Measurements from ENCODE around the gene NDEL1.

The NDEL1 gene

GRCh38 chr17:8503368-8503767 is 67.7 kb downstream of the NDEL1 start:
- Mint-ChIP-seq H3K36me3 (ENCODE audit: low read depth) (peaks cover 82% of the 10 kb centered on the region), H3K9me3 (no peaks in the 10 kb centered on the region), H3K4me3 (no peak overlapping the region), H3K4me1 (no peaks in the 10 kb centered on the region), H3K27me3 (ENCODE audit: low read depth, poor library complexity) (peaks cover 2% of the 10 kb centered on the region), H3K27ac (peak overlapping the region; percentile 65)
- no peak for DNase-seq
- TF ChIP-seq CTCF (IDR thresholded peaks at IDR 0.05), result no peak

GRCh38 chr17:8503807-8504206 is 68.1 kb downstream of the NDEL1 start:
- no peak for TF ChIP-seq CTCF (IDR thresholded peaks at IDR 0.05)
- no peaks in the 10 kb centered on the region for H3K9me3 Mint-ChIP-seq
- no peak for DNase-seq
- H3K27ac Mint-ChIP-seq, result peak overlapping the region; percentile 65
- H3K36me3 Mint-ChIP-seq (ENCODE audit: low read depth), result peaks cover 82% of the 10 kb centered on the region
- peaks cover 2% of the 10 kb centered on the region for H3K27me3 Mint-ChIP-seq (ENCODE audit: low read depth, poor library complexity)
- no peaks in the 10 kb centered on the region for H3K4me1 Mint-ChIP-seq
- no peak overlapping the region for H3K4me3 Mint-ChIP-seq

GRCh38 chr17:8504460-8505207 is 69.0 kb downstream of the NDEL1 start:
- TF ChIP-seq CTCF (IDR thresholded peaks at IDR 0.05), result no peak
- H3K9me3 Mint-ChIP-seq, result no peaks in the 10 kb centered on the region
- H3K4me1 Mint-ChIP-seq, result no peaks in the 10 kb centered on the region
- H3K27me3 Mint-ChIP-seq (ENCODE audit: low read depth, poor library complexity), result peaks cover 2% of the 10 kb centered on the region
- peak overlapping the region; percentile 11 for H3K27ac Mint-ChIP-seq
- H3K36me3 Mint-ChIP-seq (ENCODE audit: low read depth), result peaks cover 82% of the 10 kb centered on the region
- no peak overlapping the region for H3K4me3 Mint-ChIP-seq
- DNase-seq, result no peak

GRCh38 chr17:8506145-8506544 is 70.5 kb downstream of the NDEL1 start:
- Mint-ChIP-seq H3K27me3 (ENCODE audit: low read depth, poor library complexity) (no peaks in the 10 kb centered on the region), H3K27ac (peak overlapping the region; percentile 15), H3K4me1 (no peaks in the 10 kb centered on the region)

GRCh38 chr17:8514801-8515200 is 79.1 kb downstream of the NDEL1 start:
- no peak overlapping the region for H3K4me3 Mint-ChIP-seq
- no peaks in the 10 kb centered on the region for H3K4me1 Mint-ChIP-seq
- no peak for DNase-seq
- H3K9me3 Mint-ChIP-seq, result no peaks in the 10 kb centered on the region
- peak overlapping the region; percentile 95 for H3K27ac Mint-ChIP-seq
- H3K27me3 Mint-ChIP-seq (ENCODE audit: low read depth, poor library complexity), result no peaks in the 10 kb centered on the region
- peaks cover 94% of the 10 kb centered on the region for H3K36me3 Mint-ChIP-seq (ENCODE audit: low read depth)
- no peak for TF ChIP-seq CTCF (IDR thresholded peaks at IDR 0.05)

More at GRCh38 chr17:8506145-8506544, 70.5 kb downstream of the NDEL1 start:
- Mint-ChIP-seq H3K36me3 (ENCODE audit: low read depth) (peaks cover 82% of the 10 kb centered on the region), H3K4me3 (no peak overlapping the region), H3K9me3 (no peaks in the 10 kb centered on the region)
- no peak for DNase-seq
- no peak for TF ChIP-seq CTCF (IDR thresholded peaks at IDR 0.05)
